PC-3 (cell line): ENCODE results near the gene PHKB.

Experiments used
- CTCF ChIP-seq: fragments of 300-600 bp; sonication (generic); conservative IDR thresholded peaks from 2 replicates; pipeline ENCODE4 v1.5.1; 2017; ENCODE audit warnings: antibody characterized with exemption, low read depth, mild to moderate bottlenecking, low read length
- EZH2phosphoT487 ChIP-seq: fragments of 300-600 bp; sonication (generic); IDR thresholded peaks from 2 replicates; pipeline ENCODE4 v1.6.1; 2018; ENCODE audit warnings: mild to moderate bottlenecking, antibody characterized with exemption, low read length, borderline replicate concordance

GRCh38 chr16:47523342-47524006 is 62.3 kb downstream of the PHKB start:
- TF ChIP-seq CTCF, result no peak
- TF ChIP-seq EZH2phosphoT487, result no peak
